ES-I3 (cell line): ENCODE data around the gene CYSRT1.
"Not testable (repeated sequence)": the region's sequence is repeated elsewhere in the genome, so short reads cannot be mapped to it uniquely, and the experiment has no call there.

ENCODE experiments used
- H3K36me3 ChIP-seq: 2 replicates; pipeline ENCODE4 v1.6.1; 2013; ENCODE audit warnings: mild to moderate bottlenecking, low read length, control low read depth, moderate library complexity; ENCODE audit not compliant: insufficient read depth
- H3K4me1 ChIP-seq: 2 replicates; pipeline ENCODE4 v1.6.1; 2013; ENCODE audit warnings: mild to moderate bottlenecking, control low read depth, low read length; ENCODE audit not compliant: insufficient read depth
- H3K9ac ChIP-seq: 2 replicates; pipeline ENCODE4 v1.6.1; 2013; ENCODE audit warnings: low read depth, mild to moderate bottlenecking, low read length, moderate library complexity
- H3K9me3 ChIP-seq: 2 replicates; pipeline ENCODE4 v1.6.1; 2013; ENCODE audit warnings: mild to moderate bottlenecking, low read length, moderate library complexity; ENCODE audit not compliant: control insufficient read depth, insufficient read depth

CYSRT1 gene

DNA sequence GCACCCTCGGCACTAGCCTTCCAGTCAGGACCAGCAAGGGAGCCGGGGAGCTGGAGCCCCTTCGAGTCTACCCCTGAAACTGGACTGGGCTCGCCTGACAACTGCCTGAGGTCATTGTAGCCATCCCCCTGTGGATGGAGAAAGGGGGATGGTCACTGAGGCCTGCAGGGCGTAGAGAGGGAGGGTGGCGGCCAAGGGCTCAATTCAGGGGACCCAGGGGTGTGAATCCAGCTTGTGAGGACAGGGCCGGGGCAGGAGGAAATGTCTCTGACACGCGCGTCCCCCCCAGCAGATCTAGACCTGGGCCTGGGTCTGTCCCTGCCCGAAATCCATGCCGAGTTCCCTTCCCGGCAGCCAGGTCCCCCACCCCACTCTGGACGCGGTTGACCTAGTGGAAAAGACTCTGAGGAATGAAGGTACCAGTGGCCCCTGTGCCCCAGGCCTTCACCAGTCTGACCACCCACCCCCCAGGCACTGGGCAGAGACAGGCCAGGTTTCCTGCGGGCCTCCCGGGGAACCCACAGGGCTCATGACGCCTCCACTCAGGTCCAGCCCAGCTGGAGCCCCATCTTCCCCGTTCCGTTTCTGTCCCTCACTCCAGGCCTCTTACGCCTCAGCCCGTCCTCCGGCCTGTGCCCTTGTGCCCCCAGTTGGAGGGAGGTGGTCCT lies 6.5 kb downstream of the CYSRT1 start:
- H3K9ac ChIP-seq = no peak overlapping the region
- no peaks in the 10 kb centered on the region for H3K9me3 ChIP-seq
- peaks cover 4% of the 10 kb centered on the region; the same call in 1 of the 2 replicates for H3K4me1 ChIP-seq
- H3K36me3 ChIP-seq = no peaks in the 10 kb centered on the region

DNA sequence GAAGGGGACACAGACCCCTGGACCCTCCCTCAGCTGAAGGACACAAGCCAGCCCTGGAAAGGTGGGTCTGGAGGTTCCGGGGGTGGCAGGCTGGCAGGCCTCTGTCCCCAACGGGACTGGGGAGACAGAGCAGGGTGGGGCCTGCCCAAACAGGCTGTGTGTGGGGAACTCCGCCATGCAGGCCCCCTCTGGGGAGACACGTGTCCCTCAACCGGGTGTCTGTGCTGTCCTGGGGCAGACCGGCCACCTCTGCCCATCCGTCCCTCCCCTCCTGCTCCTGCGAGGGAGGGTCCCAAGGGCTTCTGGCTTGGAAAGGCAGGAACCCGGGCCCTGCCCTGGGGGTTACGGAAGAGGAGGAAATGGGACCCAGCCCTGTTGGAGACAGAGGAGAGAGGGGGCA lies 7.1 kb downstream of the CYSRT1 start:
- Histone ChIP-seq H3K9me3 (no peaks in the 10 kb centered on the region), H3K4me1 (peaks cover 10% of the 10 kb centered on the region; the same call in 1 of the 2 replicates), H3K9ac (no peak overlapping the region), H3K36me3 (no peaks in the 10 kb centered on the region)

DNA sequence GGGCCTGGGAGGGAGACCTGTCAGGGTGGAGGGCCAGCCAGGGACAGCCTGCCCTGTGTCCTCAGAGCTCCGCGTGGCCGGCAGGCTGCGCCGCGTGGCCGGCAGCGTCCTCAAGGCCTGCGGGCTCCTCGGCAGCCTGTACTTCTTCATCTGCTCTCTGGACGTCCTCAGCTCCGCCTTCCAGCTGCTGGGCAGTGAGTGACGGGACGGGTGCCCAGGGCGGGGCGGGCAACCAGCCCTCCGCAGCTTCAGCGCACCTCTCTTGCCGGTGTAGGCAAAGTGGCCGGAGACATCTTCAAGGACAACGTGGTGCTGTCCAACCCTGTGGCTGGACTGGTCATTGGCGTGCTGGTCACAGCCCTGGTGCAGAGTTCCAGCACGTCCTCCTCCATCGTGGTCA lies 7.5 kb downstream of the CYSRT1 start:
- Histone ChIP-seq H3K4me1 (peaks cover 12% of the 10 kb centered on the region; the same call in 1 of the 2 replicates), H3K36me3 (no peaks in the 10 kb centered on the region), H3K9ac (no peak overlapping the region)

DNA sequence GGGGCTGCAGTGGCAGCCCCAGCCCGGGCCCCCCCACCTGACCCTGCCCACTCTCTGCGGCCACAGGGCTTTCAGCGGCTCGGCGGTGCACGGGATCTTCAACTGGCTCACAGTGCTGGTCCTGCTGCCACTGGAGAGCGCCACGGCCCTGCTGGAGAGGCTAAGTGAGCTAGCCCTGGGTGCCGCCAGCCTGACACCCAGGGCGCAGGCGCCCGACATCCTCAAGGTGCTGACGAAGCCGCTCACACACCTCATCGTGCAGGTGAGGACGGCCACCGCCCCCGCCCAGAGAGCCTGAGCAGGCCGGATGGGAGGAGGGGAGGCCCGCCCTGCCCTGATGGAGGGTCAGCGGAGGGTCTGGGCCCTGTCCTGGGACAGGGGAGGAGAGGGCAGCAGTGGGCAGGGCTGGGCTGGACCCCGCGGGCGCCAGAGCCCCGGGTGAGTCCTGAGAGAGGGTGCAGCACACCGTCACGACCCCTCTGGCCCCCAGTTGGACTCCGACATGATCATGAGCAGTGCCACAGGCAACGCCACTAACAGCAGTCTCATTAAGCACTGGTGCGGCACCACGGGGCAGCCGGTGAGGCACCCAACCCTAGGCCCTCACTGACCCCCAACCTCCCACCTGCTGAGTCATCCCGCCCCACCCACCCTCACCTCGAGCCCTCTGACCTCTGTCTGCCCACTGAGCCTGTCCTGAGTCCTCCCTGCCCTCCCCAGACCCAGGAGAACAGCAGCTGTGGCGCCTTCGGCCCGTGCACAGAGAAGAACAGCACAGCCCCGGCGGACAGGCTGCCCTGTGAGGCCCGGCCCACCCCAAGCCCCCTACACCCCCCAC lies 8.4 kb downstream of the CYSRT1 start:
- no peaks in the 10 kb centered on the region for H3K36me3 ChIP-seq
- peaks cover 12% of the 10 kb centered on the region; the same call in 1 of the 2 replicates for H3K4me1 ChIP-seq
- no peaks in the 10 kb centered on the region for H3K9me3 ChIP-seq
- H3K9ac ChIP-seq = no peak overlapping the region

More for the DNA sequence above, 7.5 kb downstream of the CYSRT1 start:
- no peaks in the 10 kb centered on the region for H3K9me3 ChIP-seq

DNA sequence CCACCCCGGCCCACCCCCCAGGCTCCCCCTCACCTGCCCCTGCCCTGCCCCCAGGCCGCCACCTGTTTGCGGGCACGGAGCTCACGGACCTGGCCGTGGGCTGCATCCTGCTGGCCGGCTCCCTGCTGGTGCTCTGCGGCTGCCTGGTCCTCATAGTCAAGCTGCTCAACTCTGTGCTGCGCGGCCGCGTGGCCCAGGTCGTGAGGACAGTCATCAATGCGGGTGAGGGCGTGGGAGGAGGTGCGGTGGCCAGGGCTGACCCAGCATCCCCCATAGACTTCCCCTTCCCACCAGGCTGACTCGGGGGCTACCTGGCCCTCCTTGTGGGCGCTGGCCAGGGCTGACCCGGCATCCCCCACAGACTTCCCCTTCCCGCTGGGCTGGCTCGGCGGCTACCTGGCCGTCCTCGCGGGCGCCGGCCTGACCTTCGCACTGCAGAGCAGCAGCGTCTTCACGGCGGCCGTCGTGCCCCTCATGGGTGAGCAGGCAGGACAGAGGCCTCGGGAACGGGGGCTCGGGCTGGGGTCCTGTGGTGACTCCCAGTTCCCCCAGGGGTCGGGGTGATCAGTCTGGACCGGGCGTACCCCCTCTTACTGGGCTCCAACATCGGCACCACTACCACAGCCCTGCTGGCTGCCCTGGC lies 9.2 kb downstream of the CYSRT1 start:
- Histone ChIP-seq H3K36me3 (no peaks in the 10 kb centered on the region), H3K4me1 (peaks cover 12% of the 10 kb centered on the region; the same call in 1 of the 2 replicates), H3K9ac (no peak overlapping the region), H3K9me3 (no peaks in the 10 kb centered on the region)

DNA sequence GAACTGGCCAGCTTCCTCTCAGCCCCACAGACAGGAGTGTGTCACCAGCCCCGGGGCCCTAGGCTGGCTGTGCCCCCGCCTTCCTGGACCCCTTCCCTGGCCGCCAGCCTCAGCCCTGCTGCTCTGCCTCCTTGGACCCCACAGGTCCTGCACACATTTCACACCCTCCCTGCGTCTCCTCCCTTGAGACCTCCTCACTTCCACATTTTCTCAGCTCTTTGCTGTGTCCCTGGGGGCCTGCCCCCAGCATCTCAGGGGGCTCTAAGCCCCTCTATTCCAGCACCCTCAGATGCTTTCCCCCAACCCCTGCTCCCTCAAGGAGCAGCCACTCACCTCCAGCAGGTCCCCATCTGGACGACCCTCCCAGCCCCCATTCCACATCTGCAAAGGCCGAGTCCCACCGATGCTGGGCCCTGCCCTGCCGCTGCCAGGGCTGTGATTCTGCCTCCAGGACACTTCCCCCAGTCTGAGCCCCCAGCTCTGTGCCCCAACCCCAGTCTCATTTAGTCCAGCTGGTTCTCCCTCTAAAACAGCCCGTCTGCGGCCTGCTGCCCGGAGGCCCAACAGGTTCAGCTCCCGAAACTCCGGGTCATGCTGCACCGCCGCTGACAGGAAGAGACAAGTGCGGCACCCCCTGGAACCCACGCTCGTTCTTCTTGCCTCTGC lies 9.9 kb downstream of the CYSRT1 start:
- no peak overlapping the region for H3K9ac ChIP-seq
- no peaks in the 10 kb centered on the region for H3K9me3 ChIP-seq
- peaks cover 12% of the 10 kb centered on the region; the same call in 1 of the 2 replicates for H3K4me1 ChIP-seq
- no peaks in the 10 kb centered on the region for H3K36me3 ChIP-seq

DNA sequence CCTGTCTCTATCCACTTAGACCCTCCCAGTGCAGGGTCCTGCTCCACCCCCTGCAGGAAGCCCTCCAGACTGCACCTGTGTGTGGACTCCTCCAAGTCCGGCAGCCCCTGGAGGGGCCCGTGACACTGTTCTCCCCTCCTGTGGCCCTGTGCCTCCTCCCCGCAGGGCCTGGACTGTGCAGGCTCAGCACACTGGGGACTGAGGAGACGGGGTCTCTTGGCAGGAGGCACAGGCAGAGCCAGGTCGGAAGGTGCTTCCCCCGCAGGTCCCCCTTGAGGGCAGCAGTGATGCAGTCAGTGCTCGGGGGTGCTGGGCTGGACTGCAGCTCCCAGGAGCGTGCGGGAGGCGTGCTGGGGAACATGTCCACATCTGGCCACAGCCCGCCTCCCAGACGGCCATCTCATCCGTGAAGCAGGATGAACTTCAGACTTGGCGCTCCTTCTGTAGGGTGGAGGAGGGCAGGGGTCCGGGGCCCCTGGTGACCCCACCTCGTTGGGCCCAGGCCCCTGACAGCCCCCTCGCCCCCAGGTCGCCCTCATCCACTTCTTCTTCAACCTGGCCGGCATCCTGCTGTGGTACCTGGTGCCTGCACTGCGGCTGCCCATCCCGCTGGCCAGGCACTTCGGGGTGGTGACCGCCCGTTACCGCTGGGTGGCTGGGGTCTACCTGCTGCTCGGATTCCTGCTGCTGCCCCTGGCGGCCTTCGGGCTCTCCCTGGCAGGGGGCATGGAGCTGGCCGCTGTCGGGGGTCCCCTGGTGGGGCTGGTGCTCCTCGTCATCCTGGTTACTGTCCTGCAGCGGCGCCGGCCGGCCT lies 10.7 kb downstream of the CYSRT1 start:
- Histone ChIP-seq H3K9me3 (no peaks in the 10 kb centered on the region), H3K9ac (no peak overlapping the region), H3K36me3 (no peaks in the 10 kb centered on the region), H3K4me1 (peaks cover 12% of the 10 kb centered on the region; the same call in 1 of the 2 replicates)

DNA sequence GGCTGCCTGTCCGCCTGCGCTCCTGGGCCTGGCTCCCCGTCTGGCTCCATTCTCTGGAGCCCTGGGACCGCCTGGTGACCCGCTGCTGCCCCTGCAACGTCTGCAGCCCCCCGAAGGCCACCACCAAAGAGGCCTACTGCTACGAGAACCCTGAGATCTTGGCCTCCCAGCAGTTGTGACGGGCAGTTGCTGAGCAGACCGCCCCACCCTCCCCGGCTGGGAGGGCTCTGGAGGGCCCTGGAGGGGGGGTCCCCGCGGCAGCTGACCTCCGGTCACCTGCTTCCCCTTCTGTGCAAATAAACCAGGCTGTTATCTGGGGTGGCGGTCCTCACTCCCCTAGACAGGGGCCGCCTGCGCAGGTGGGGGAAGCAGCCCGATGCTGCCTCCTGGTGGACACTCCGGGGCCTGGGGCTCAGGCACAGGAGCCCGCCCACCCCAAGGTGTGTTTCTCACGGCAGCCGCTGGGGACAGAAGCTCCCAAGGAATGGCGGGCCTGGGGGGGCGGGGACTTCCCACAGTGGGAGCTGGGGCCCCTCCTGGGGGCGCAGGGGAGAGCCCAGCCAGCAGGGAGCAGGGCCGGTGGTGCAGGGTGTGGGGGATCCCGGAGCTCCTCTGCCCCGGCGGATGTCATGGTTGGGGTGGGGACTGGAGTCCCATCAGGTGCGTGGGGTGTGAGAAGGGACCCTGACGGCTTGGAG lies 11.4 kb downstream of the CYSRT1 start:
- Histone ChIP-seq H3K36me3 (no peaks in the 10 kb centered on the region), H3K4me1 (peaks cover 12% of the 10 kb centered on the region; the same call in 1 of the 2 replicates), H3K9ac (peak overlapping the region; percentile 13; the same call in 1 of the 2 replicates), H3K9me3 (no peaks in the 10 kb centered on the region)

DNA sequence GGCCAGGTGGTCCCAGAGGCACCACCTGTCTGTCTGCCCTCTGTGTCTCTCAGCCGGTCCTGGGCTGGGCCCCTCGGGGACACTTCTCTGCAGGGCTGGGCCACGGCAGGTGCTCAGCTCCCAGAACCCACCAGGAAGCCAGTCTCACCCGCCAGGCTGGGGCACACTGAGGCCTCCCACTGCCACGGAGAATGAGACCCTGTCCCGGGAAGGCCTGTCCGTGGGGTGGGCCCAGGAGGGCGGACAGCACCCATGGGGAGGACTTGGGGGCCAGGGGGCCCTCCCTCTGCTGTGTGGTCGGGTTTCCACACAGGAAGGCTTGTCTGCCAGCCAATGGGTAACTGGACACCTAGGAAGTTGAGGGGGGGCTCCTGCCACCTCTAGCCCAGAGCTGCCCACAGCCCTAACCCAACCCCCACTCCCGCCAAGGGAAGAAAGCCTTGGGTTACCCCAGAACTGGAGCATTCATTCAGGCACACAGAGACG lies 12.0 kb downstream of the CYSRT1 start:
- Histone ChIP-seq H3K4me1 (peaks cover 12% of the 10 kb centered on the region; the same call in 1 of the 2 replicates), H3K9ac (peak overlapping the region; percentile 13; the same call in 1 of the 2 replicates), H3K9me3 (no peaks in the 10 kb centered on the region), H3K36me3 (no peaks in the 10 kb centered on the region)

DNA sequence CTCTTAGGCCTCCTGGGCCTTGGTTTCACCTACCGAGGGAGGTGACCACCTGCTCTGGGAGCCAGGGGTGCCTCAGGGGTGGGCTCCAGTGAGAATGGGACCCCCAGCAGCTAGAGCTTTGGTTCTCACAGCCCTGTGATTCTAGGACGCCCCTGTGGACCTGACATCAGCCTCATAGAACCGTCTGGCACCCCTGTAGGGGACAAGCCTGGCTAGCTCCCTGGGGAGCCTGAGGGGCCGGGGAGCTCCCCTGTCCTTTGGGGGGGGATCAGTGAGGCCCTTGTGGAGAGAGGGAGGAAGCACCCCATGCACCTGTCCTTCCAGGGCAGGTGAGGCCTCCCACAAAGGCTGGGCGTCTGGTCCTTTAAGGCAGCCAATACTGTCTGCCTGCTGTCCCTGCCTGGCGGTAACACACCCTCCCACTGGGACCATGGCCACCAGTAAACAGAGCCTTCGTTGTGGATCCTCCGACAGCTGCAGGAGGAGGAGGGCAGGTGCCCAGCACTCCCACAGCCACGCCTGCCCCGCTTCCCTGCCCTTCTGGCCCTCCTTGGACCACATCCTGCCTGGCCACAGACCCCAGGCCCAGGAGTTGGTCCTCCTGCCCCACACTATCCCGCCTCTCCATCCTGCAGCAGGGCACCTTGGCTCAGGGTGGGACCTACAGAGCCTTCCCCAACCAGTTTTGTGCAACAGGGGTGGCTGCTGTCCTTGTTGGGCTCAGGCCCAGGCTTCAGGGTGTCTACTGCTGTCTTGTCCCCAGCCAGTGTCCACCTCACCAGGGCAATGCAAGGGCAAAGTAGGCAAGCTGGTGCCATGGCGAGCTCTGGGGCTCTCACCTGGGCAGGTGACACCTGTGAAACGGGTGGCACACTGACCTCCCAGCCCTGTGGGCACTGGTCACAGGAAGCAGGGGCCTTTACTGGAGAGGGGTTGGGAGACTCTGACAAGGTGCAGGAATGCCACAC lies 13.1 kb downstream of the CYSRT1 start:
- H3K9me3 ChIP-seq = no peaks in the 10 kb centered on the region
- peaks cover 9% of the 10 kb centered on the region for H3K36me3 ChIP-seq
- H3K4me1 ChIP-seq = peaks cover 16% of the 10 kb centered on the region; the same call in 1 of the 2 replicates
- H3K9ac ChIP-seq = no peak overlapping the region

DNA sequence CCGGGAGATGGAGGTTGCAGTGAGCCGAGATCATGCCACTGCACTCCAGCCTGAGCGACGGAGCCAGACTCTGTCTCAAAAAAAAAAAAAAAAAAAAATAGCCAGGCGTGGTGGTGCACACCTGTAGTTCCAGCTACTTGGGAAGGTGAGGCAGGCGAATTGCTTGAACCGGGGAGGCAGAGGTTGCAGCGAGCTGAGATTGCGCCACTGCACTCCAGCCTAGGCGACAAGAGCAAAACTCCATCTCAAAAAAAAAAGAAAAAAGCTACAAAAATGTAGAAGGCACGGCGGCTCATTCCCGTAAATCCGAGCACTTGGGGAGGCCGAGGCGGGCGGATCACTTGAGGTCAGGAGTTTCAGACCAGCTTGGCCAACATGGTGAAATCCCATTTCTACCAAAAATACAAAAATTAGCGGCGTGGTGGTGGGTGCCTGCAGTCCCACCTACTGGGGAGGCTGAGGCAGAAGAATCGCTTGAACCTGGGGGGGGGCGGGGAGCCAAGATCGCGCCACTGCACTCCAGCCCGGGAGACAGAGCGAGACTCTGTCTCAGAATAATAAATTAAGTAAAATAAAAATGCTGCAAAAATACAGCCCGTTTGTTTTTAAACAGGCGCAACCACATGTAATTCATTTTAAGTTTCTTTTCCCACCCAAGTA lies 14.7 kb downstream of the CYSRT1 start:
- Histone ChIP-seq H3K4me1 (peaks cover 26% of the 10 kb centered on the region; the same call in 1 of the 2 replicates), H3K9ac (peak overlapping the region; percentile 94), H3K36me3 (peaks cover 12% of the 10 kb centered on the region)
- not testable (repeated sequence) for H3K9me3 ChIP-seq
